SK-N-SH (cell line): ENCODE results near the gene PARP8. TPM values are rescaled to one million over a fixed set of nuclear protein-coding genes. Genes with fewer than 3 reads are reported as not detected.

Source experiments
- CTCF ChIA-PET: fragments of 300-600, 350-600 bp; formaldehyde crosslinking; extraction: SDS; loops from one replicate; lab custom pipeline; 2021; lab: Yijun Ruan, JAX
- POLR2A ChIA-PET: fragments of 350-600 bp; sonication (Branson Sonifier 250); formaldehyde crosslinking; extraction: SDS; loops from one replicate; lab custom pipeline; 2020; ENCODE audit warnings: antibody characterized with exemption, inconsistent platforms; lab: Yijun Ruan, JAX
- DNase-seq: peaks from one replicate; pipeline ENCODE4 v3.0.0; 2012
- H2AFZ ChIP-seq: fragments of 200-600 bp; sonication (generic); 2 replicates; pipeline ENCODE4 v1.8.1; 2016; ENCODE audit warnings: antibody characterized with exemption, mild to moderate bottlenecking, low read depth
- H3F3A ChIP-seq: fragments of 200-600 bp; sonication (generic); replicated peaks from 2 replicates; pipeline ENCODE3; 2016; ENCODE audit warnings: antibody characterized with exemption, mild to moderate bottlenecking; ENCODE audit not compliant: insufficient read depth
- H3K27ac ChIP-seq, 2 experiments: fragments of 200-500 bp in 1 of 2; fragments of 200-600 bp in 1 of 2; sonication (Bioruptor generic) in 1 of 2; sonication (generic), shearing (Covaris generic) in 1 of 2; 2 replicates each; pipeline versions ENCODE4 v1.5.1 to v1.6.1; 2014 to 2016; ENCODE audit warnings: low read depth in 2 of 2, inconsistent platforms in 1 of 2, low read length in 1 of 2, mild to moderate bottlenecking in 1 of 2, mixed read lengths in 1 of 2
- H3K27me3 ChIP-seq: fragments of 200-600 bp; sonication (generic), shearing (Covaris generic); 2 replicates; pipeline ENCODE4 v1.6.1; 2016; ENCODE audit warnings: mixed run types; ENCODE audit not compliant: insufficient read depth
- H3K36me3 ChIP-seq, 2 experiments: fragments of 200-500 bp in 1 of 2; fragments of 200-600 bp in 1 of 2; sonication (Bioruptor generic) in 1 of 2; sonication (generic) in 1 of 2; replicated peaks in 1 of 2; 2 replicates each; pipeline versions ENCODE3 to v1.5.1; 2014 to 2016; ENCODE audit warnings: low read length in 1 of 2, mild to moderate bottlenecking in 1 of 2; ENCODE audit not compliant: insufficient read depth in 2 of 2, control insufficient read depth in 1 of 2
- H3K4me1 ChIP-seq, 2 experiments: fragments of 200-500 bp in 1 of 2; fragments of 200-600 bp in 1 of 2; sonication (Bioruptor generic) in 1 of 2; sonication (generic), shearing (Covaris generic) in 1 of 2; 2 replicates each; pipeline versions ENCODE4 v1.5.1 to v1.6.1; 2014 to 2016; ENCODE audit warnings: low read depth in 1 of 2, low read length in 1 of 2, mixed run types in 1 of 2; ENCODE audit not compliant: insufficient read depth in 2 of 2, control insufficient read depth in 1 of 2
- H3K4me2 ChIP-seq: fragments of 200-600 bp; sonication (generic), shearing (Covaris generic); 2 replicates; pipeline ENCODE4 v1.6.1; 2017; ENCODE audit warnings: mixed run types
- H3K4me3 ChIP-seq, 2 experiments: fragments of 200-500 bp in 1 of 2; fragments of 200-600 bp in 1 of 2; sonication (Bioruptor generic) in 1 of 2; sonication (generic), shearing (Covaris generic) in 1 of 2; 2 replicates each; pipeline versions ENCODE4 v1.5.1 to v1.8.1; 2014 to 2016; ENCODE audit warnings: low read depth in 2 of 2, inconsistent platforms in 1 of 2, low read length in 1 of 2, mild to moderate bottlenecking in 1 of 2, mixed read lengths in 1 of 2, moderate library complexity in 1 of 2
- H3K79me2 ChIP-seq: fragments of 200-600 bp; sonication (generic); 2 replicates; pipeline ENCODE4 v1.8.1; 2017; ENCODE audit warnings: mild to moderate bottlenecking; ENCODE audit not compliant: insufficient read depth
- H3K9ac ChIP-seq: fragments of 200-600 bp; sonication (generic); 2 replicates; pipeline ENCODE4 v1.6.1; 2017; ENCODE audit warnings: mixed run types
- H3K9me2 ChIP-seq: fragments of 200-600 bp; sonication (generic); 2 replicates; pipeline ENCODE4 v1.6.1; 2017; ENCODE audit warnings: mixed run types
- H3K9me3 ChIP-seq: fragments of 200-600 bp; sonication (generic); 2 replicates; pipeline ENCODE4 v1.6.1; 2017; ENCODE audit warnings: mixed run types, mild to moderate bottlenecking, moderate library complexity
- H4K20me1 ChIP-seq: fragments of 200-600 bp; sonication (generic); 2 replicates; pipeline ENCODE4 v1.6.1; 2017; ENCODE audit warnings: mild to moderate bottlenecking, mixed run types; ENCODE audit not compliant: insufficient read depth
- CHD2 ChIP-seq: fragments of 150-350 bp; IDR thresholded peaks from 2 replicates; pipeline ENCODE4 v1.6.1; 2018; ENCODE audit warnings: low read length; ENCODE audit not compliant: partially characterized antibody
- ELF1 ChIP-seq: IDR thresholded peaks from 2 replicates; pipeline ENCODE4 v1.4.0; 2012
- EZH2phosphoT487 ChIP-seq: fragments of 200-600 bp; sonication (generic); IDR thresholded peaks from 2 replicates; pipeline ENCODE4 v1.6.1; 2017; ENCODE audit warnings: low read depth, mixed run types, mild to moderate bottlenecking, antibody characterized with exemption, moderate library complexity, borderline replicate concordance
- FOSL2 ChIP-seq: IDR thresholded peaks from 2 replicates; pipeline ENCODE4 v1.4.0; 2012; ENCODE audit warnings: low read depth, mild to moderate bottlenecking, moderate library complexity, borderline replicate concordance
- FOXM1 ChIP-seq: IDR thresholded peaks from 2 replicates; pipeline ENCODE4 v1.4.0; 2012; ENCODE audit warnings: low read depth, mild to moderate bottlenecking
- JUND ChIP-seq: IDR thresholded peaks from 2 replicates; pipeline ENCODE4 v1.4.0; 2012
- MEF2A ChIP-seq: IDR thresholded peaks from 2 replicates; pipeline ENCODE4 v1.4.0; 2012; ENCODE audit warnings: low read depth, borderline replicate concordance
- POLR2AphosphoS5 ChIP-seq: IDR thresholded peaks from 2 replicates; pipeline ENCODE4 v1.6.1; 2012; ENCODE audit warnings: low read depth, low read length
- RAD21 ChIP-seq: IDR thresholded peaks from 2 replicates; pipeline ENCODE4 v1.6.1; 2012; ENCODE audit warnings: mild to moderate bottlenecking, low read length
- RCOR1 ChIP-seq: fragments of 150-350 bp; IDR thresholded peaks from 2 replicates; pipeline ENCODE4 v1.6.1; 2017; ENCODE audit warnings: antibody characterized with exemption, low read length
- RFX5 ChIP-seq: IDR thresholded peaks from 2 replicates; pipeline ENCODE4 v1.6.1; 2012; ENCODE audit warnings: mild to moderate bottlenecking, improper control_type of control experiment, low read length
- RXRA ChIP-seq: IDR thresholded peaks from 2 replicates; pipeline ENCODE4 v1.4.0; 2012; ENCODE audit warnings: low read depth, mild to moderate bottlenecking, borderline replicate concordance
- SMC3 ChIP-seq: IDR thresholded peaks from 2 replicates; pipeline ENCODE4 v1.6.1; 2012; ENCODE audit warnings: low read depth, low read length, improper control_type of control experiment
- TEAD4 ChIP-seq: IDR thresholded peaks from 2 replicates; pipeline ENCODE4 v1.4.0; 2012; ENCODE audit warnings: mild to moderate bottlenecking, borderline replicate concordance; ENCODE audit not compliant: insufficient read depth
- YY1 ChIP-seq: IDR thresholded peaks from 2 replicates; pipeline ENCODE4 v1.4.0; 2012; ENCODE audit warnings: low read depth, mild to moderate bottlenecking
- WGBS: methylation state at CpG from one replicate; pipeline ENCODE4 v1.1.6; 2017; ENCODE audit warnings: low lambda C conversion rate; 5-methylcytosine and 5-hydroxymethylcytosine counted together
- polyA plus RNA-seq, 3 experiments: library from polyadenylated mRNA; depleted of rRNA; stranded (reverse); fragments of >200 nt; gene quantifications; 2 replicates each; pipeline ENCODE4 v1.2.3, GENCODE V29; 2012
- TF ChIP-seq, protein P1 (sequence below): fragments of 150-350 bp; IDR thresholded peaks from 2 replicates; pipeline ENCODE4 v1.6.1; 2017; ENCODE audit warnings: antibody characterized with exemption, low read length, low read depth, borderline replicate concordance
- TF ChIP-seq, protein P2 (sequence below): IDR thresholded peaks from 2 replicates; pipeline ENCODE4 v1.4.0; 2012; ENCODE audit warnings: low read depth
- TF ChIP-seq, protein P3 (sequence below): fragments of 200-600 bp; sonication (generic); IDR thresholded peaks from 2 replicates; pipeline ENCODE4 v1.6.1; 2017; ENCODE audit warnings: antibody characterized with exemption, mild to moderate bottlenecking, moderate library complexity

PARP8 gene
- polyA plus RNA-seq, 1 of the 3 experiments (the other 2 are of a cell fraction): 6.2 TPM

DNA sequence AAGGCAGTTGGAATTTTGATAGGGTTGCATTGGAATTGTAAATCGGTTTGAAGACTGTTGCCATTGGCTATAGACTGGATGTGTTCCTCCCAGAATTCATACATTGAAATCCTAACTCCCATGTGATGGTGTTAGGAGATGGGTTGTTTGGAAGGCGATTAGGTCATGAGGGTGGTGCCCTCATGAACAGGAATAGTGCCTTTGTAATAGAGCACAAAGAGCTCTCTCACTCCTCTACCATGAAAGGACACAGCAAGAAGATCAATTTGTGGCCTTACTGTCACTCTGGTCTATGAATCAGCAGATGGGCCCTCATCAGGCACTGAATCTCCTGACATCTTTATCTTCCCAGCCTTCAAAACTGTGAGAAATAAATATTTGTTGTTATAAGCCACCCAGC, 133.2 kb downstream of the PARP8 start:
- WGBS: 69% methylated on average over 2 of the region's 2 CpGs
- Histone ChIP-seq H2AFZ (no peak overlapping the region), H3K79me2 (no peaks in the 10 kb centered on the region), H3K9me3 (no peaks in the 10 kb centered on the region), H3K4me3 (no peak overlapping the region), H3K27me3 (no peaks in the 10 kb centered on the region), H3K27ac (no peak overlapping the region), H3K4me1 (no peaks in the 10 kb centered on the region), H3K9me2 (no peaks in the 10 kb centered on the region), H3F3A (no peaks in the 10 kb centered on the region), H4K20me1 (no peaks in the 10 kb centered on the region), H3K9ac (no peak overlapping the region), H3K36me3 (peaks cover 4 to 14% of the 10 kb centered on the region in 2 experiments), H3K4me2 (no peak overlapping the region)
- ChIA-PET CTCF (no interaction called here), POLR2A (no interaction called here)
- TF ChIP-seq JUND (no peak), RAD21 (no peak), EZH2phosphoT487 (no peak), SMC3 (no peak), RFX5 (no peak), RXRA (no peak), RCOR1 (no peak), YY1 (no peak), FOXM1 (no peak), TEAD4 (no peak), POLR2AphosphoS5 (no peak), FOSL2 (no peak), MEF2A (no peak), ELF1 (no peak), CHD2 (no peak)
- TF ChIP-seq, protein P1, sequence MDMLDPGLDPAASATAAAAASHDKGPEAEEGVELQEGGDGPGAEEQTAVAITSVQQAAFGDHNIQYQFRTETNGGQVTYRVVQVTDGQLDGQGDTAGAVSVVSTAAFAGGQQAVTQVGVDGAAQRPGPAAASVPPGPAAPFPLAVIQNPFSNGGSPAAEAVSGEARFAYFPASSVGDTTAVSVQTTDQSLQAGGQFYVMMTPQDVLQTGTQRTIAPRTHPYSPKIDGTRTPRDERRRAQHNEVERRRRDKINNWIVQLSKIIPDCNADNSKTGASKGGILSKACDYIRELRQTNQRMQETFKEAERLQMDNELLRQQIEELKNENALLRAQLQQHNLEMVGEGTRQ: no peak
- TF ChIP-seq, protein P2, sequence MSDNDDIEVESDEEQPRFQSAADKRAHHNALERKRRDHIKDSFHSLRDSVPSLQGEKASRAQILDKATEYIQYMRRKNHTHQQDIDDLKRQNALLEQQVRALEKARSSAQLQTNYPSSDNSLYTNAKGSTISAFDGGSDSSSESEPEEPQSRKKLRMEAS: no peak
- TF ChIP-seq, protein P3, sequence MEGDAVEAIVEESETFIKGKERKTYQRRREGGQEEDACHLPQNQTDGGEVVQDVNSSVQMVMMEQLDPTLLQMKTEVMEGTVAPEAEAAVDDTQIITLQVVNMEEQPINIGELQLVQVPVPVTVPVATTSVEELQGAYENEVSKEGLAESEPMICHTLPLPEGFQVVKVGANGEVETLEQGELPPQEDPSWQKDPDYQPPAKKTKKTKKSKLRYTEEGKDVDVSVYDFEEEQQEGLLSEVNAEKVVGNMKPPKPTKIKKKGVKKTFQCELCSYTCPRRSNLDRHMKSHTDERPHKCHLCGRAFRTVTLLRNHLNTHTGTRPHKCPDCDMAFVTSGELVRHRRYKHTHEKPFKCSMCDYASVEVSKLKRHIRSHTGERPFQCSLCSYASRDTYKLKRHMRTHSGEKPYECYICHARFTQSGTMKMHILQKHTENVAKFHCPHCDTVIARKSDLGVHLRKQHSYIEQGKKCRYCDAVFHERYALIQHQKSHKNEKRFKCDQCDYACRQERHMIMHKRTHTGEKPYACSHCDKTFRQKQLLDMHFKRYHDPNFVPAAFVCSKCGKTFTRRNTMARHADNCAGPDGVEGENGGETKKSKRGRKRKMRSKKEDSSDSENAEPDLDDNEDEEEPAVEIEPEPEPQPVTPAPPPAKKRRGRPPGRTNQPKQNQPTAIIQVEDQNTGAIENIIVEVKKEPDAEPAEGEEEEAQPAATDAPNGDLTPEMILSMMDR: no peak
- DNase-seq: no peak

DNA sequence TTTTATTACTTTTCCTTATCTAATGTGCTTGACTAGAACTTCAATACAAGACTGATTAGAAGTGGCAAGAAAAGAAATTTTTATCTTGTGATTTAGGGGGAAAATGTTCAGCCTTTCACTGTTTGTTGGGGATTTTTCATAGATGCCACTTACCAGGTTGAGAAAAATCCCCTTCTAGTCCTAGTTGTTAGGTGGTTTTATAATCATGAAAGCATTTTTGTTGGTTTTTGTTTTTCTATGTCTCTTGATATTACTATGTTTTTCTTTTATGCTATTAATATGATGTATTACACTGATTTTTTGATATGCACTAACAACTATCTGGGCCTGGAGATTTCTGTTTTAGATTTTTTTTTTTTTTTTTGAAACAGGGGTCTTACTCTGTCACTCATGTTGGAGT, 134.0 kb downstream of the PARP8 start:
- H3K4me1 ChIP-seq: no peaks in the 10 kb centered on the region
- no peaks in the 10 kb centered on the region for H3K79me2 ChIP-seq
- H3K9me2 ChIP-seq: no peaks in the 10 kb centered on the region
- peaks cover 4 to 16% of the 10 kb centered on the region in 2 experiments for H3K36me3 ChIP-seq
- TF ChIP-seq MEF2A: no peak
- no peaks in the 10 kb centered on the region for H3K27me3 ChIP-seq
- no peak overlapping the region for H3K4me3 ChIP-seq
- no peak overlapping the region for H3K9ac ChIP-seq
- no peaks in the 10 kb centered on the region for H4K20me1 ChIP-seq
- H3K9me3 ChIP-seq: no peaks in the 10 kb centered on the region
- CTCF ChIA-PET: no interaction called here
- POLR2A ChIA-PET: no interaction called here
- no peaks in the 10 kb centered on the region for H3F3A ChIP-seq
- no peak overlapping the region for H3K4me2 ChIP-seq
- no peak overlapping the region for H3K27ac ChIP-seq
- DNase-seq: no peak
- H2AFZ ChIP-seq: no peak overlapping the region
